ENCODE results near the gene FASTKD1. TPM values are rescaled to one million over a fixed set of nuclear protein-coding genes. Genes with fewer than 3 reads are reported as not detected.

The FASTKD1 gene
- total RNA-seq, 1 experiment from 2014 or later, result 37.6 TPM

GRCh38 chr2:169569948-169570347, 3.7 kb downstream of the FASTKD1 start:
- peaks cover 0 to 15% of the 10 kb centered on the region in 2 experiments; a peak in 3 of 4 replicates for H3K4me1 ChIP-seq (ENCODE audit: control insufficient read depth in 1 of 2, insufficient read depth in 2 of 2, low read length in 2 of 2)
- ATAC-seq (no peak), DNase-seq (ENCODE audit: low read depth, low spot score) (no peak)
- peaks cover 0 to 4% of the 10 kb centered on the region in 2 experiments; a peak in 1 of 4 replicates for H3K36me3 ChIP-seq (ENCODE audit: control insufficient read depth in 1 of 2, insufficient read depth in 2 of 2, low read length in 2 of 2)
- no peak overlapping the region for H2AFZ ChIP-seq (ENCODE audit: low read depth, low read length, poor library complexity, severe bottlenecking)
- TF ChIP-seq POLR2AphosphoS5 (IDR thresholded peaks at IDR 0.05; ENCODE audit: low read depth, low read length) (no peak), ELF1 (IDR thresholded peaks at IDR 0.05; ENCODE audit: borderline replicate concordance, low read depth) (no peak), JUND (IDR thresholded peaks at IDR 0.05) (no peak), POLR2A (IDR thresholded peaks at IDR 0.05; ENCODE audit: borderline replicate concordance, extremely low read depth, insufficient read depth, insufficient read length) (no peak), SP1 (IDR thresholded peaks at IDR 0.05; ENCODE audit: low read depth) (no peak)
- H3K9me3 ChIP-seq (ENCODE audit: control insufficient read depth in 1 of 2, insufficient read depth in 1 of 2, low read depth in 1 of 2, low read length in 2 of 2), result no peaks in the 10 kb centered on the region
- H3K9ac ChIP-seq (ENCODE audit: low read length), result no peak overlapping the region
- no TSS peak for BruUV-seq (replicated peaks)
- intact Hi-C loops (cut with micrococcal nuclease), result no loop called here
- no peaks in the 10 kb centered on the region for H3K9me2 ChIP-seq (ENCODE audit: insufficient read depth)
- H3K4me3 ChIP-seq (replicated peaks in 1 of 2; ENCODE audit: low read depth in 1 of 2, low read length in 2 of 2), result no peak overlapping the region
- H3K27me3 ChIP-seq (ENCODE audit: insufficient read depth, low read length), result no peaks in the 10 kb centered on the region
- no peak overlapping the region for H3K27ac ChIP-seq (ENCODE audit: low read depth, low read length)
- H4K20me1 ChIP-seq (ENCODE audit: insufficient read depth), result no peaks in the 10 kb centered on the region
- H3K79me2 ChIP-seq (ENCODE audit: insufficient read depth, low read length), result peaks cover 49% of the 10 kb centered on the region
- CTCF ChIA-PET, result no interaction called here
- RAD21 ChIA-PET (ENCODE audit: low non-redundant PET in 1 of 2, low total read pairs in 2 of 2, uncharacterized antibody in 2 of 2, unreplicated experiment in 2 of 2), result no interaction called here
- H3K4me2 ChIP-seq (ENCODE audit: low read length), result no peak overlapping the region
- POLR2A ChIA-PET, result no interaction called here

- no peak overlapping the region for H3K4me3 ChIP-seq (replicated peaks in 1 of 2; ENCODE audit: low read depth in 1 of 2, low read length in 2 of 2)
- H3K79me2 ChIP-seq (ENCODE audit: insufficient read depth, low read length), result peaks cover 20% of the 10 kb centered on the region
- DNase-seq (ENCODE audit: low read depth, low spot score) (no peak), ATAC-seq (no peak)
- ChIA-PET POLR2A (no interaction called here), CTCF (no interaction called here), RAD21 (ENCODE audit: low non-redundant PET in 1 of 2, low total read pairs in 2 of 2, uncharacterized antibody in 2 of 2, unreplicated experiment in 2 of 2) (no interaction called here)
- no peak overlapping the region for H2AFZ ChIP-seq (ENCODE audit: low read depth, low read length, poor library complexity, severe bottlenecking)
- intact Hi-C loops (cut with micrococcal nuclease), result no loop called here
- no peaks in the 10 kb centered on the region for H3K9me2 ChIP-seq (ENCODE audit: insufficient read depth)
- peaks cover 0 to 5% of the 10 kb centered on the region in 2 experiments; a peak in 3 of 4 replicates for H3K4me1 ChIP-seq (ENCODE audit: control insufficient read depth in 1 of 2, insufficient read depth in 2 of 2, low read length in 2 of 2)
- H3K27ac ChIP-seq (ENCODE audit: low read depth, low read length), result no peak overlapping the region
- no peak overlapping the region for H3K9ac ChIP-seq (ENCODE audit: low read length)
- TF ChIP-seq TCF7L2 (IDR thresholded peaks at IDR 0.05; ENCODE audit: borderline replicate concordance, extremely low read depth, insufficient read depth, insufficient read length), result no peak
- TF ChIP-seq POLR2AphosphoS5 (IDR thresholded peaks at IDR 0.05; ENCODE audit: low read depth, low read length), result no peak
- no peak for TF ChIP-seq SP1 (IDR thresholded peaks at IDR 0.05; ENCODE audit: low read depth)
- TF ChIP-seq YY1 (IDR thresholded peaks at IDR 0.05; ENCODE audit: extremely low read depth, insufficient replicate concordance, low read depth, low read length), result no peak
- no peak for TF ChIP-seq RAD21 (IDR thresholded peaks at IDR 0.05; ENCODE audit: low read depth)
- no peak for TF ChIP-seq ZNF274 (IDR thresholded peaks at IDR 0.05; ENCODE audit: low read depth, low read length)
- no peak for TF ChIP-seq ELF1 (IDR thresholded peaks at IDR 0.05; ENCODE audit: borderline replicate concordance, low read depth)
- TF ChIP-seq, protein P1, sequence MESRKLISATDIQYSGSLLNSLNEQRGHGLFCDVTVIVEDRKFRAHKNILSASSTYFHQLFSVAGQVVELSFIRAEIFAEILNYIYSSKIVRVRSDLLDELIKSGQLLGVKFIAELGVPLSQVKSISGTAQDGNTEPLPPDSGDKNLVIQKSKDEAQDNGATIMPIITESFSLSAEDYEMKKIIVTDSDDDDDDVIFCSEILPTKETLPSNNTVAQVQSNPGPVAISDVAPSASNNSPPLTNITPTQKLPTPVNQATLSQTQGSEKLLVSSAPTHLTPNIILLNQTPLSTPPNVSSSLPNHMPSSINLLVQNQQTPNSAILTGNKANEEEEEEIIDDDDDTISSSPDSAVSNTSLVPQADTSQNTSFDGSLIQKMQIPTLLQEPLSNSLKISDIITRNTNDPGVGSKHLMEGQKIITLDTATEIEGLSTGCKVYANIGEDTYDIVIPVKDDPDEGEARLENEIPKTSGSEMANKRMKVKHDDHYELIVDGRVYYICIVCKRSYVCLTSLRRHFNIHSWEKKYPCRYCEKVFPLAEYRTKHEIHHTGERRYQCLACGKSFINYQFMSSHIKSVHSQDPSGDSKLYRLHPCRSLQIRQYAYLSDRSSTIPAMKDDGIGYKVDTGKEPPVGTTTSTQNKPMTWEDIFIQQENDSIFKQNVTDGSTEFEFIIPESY (IDR thresholded peaks at IDR 0.05; ENCODE audit: extremely low read depth, insufficient replicate concordance, low read length), result no peak
- no peak for TF ChIP-seq CTCF (IDR thresholded peaks at IDR 0.05 in 2 of 3, conservative IDR thresholded peaks at IDR 0.05 in 1 of 3; ENCODE audit: borderline replicate concordance in 1 of 3, insufficient read depth in 1 of 3, low read depth in 2 of 3, low read length in 2 of 3)
- TF ChIP-seq EZH2phosphoT487 (IDR thresholded peaks at IDR 0.05; ENCODE audit: borderline replicate concordance), result no peak
- no peak for TF ChIP-seq EZH2 (IDR thresholded peaks at IDR 0.05)
- TF ChIP-seq, protein P2, sequence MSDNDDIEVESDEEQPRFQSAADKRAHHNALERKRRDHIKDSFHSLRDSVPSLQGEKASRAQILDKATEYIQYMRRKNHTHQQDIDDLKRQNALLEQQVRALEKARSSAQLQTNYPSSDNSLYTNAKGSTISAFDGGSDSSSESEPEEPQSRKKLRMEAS (IDR thresholded peaks at IDR 0.05), result no peak
- no peak for TF ChIP-seq JUND (IDR thresholded peaks at IDR 0.05)
- no peak for TF ChIP-seq ZFX (IDR thresholded peaks at IDR 0.05)
- TF ChIP-seq POLR2A (IDR thresholded peaks at IDR 0.05; ENCODE audit: borderline replicate concordance, extremely low read depth, insufficient read depth, insufficient read length), result no peak
- TF ChIP-seq ATF3 (IDR thresholded peaks at IDR 0.05), result no peak
- TF ChIP-seq FOSL1 (IDR thresholded peaks at IDR 0.05; ENCODE audit: low read depth), result no peak
- H3K4me2 ChIP-seq (ENCODE audit: low read length), result no peak overlapping the region
- BruUV-seq (replicated peaks), result no TSS peak
- no peaks in the 10 kb centered on the region for H3K27me3 ChIP-seq (ENCODE audit: insufficient read depth, low read length)
- H4K20me1 ChIP-seq (ENCODE audit: insufficient read depth), result no peaks in the 10 kb centered on the region
- H3K36me3 ChIP-seq (ENCODE audit: control insufficient read depth in 1 of 2, insufficient read depth in 2 of 2, low read length in 2 of 2), result peaks cover 0 to 4% of the 10 kb centered on the region in 2 experiments; a peak in 2 of 4 replicates
- no peaks in the 10 kb centered on the region for H3K9me3 ChIP-seq (ENCODE audit: control insufficient read depth in 1 of 2, insufficient read depth in 1 of 2, low read depth in 1 of 2, low read length in 2 of 2)
Measured at GRCh38 chr2:169565686-169566085, 8.0 kb downstream of the FASTKD1 start.

Data from HCT116 (cell line).